ENCODE data around the gene CAMP.

The CAMP gene

DNA sequence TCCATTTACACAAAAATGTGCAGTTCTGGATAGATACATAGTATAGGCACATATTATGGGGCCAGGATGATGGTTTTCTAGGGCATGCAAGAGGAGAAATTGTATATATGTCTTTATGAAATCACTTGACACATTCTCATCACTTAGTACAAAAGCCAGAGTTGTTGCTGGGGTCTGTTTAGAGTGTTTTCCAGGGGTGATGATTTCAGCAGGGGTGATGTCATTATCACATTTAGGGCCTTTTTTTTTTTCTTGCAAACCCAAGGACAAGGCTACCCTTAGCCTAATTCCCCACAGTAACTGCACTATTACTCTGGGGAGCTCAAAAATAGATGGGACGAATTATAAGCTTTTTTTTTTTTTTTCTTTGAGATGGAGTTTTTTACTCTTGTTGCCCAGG, 21.2 kb downstream of the CAMP start:
- Histone ChIP-seq H3K4me3 (ENCODE audit: low read length, poor library complexity, severe bottlenecking) (no peak overlapping the region), H3F3A (ENCODE audit: low read depth) (no peaks in the 10 kb centered on the region), H3K9me2 (replicated peaks; ENCODE audit: low read depth, low read length) (no peaks in the 10 kb centered on the region), H4K20me1 (ENCODE audit: insufficient read depth, low read length, poor library complexity, severe bottlenecking) (peaks cover 4% of the 10 kb centered on the region), H3K27me3 (ENCODE audit: insufficient read depth, low read length, poor library complexity, severe bottlenecking) (no peaks in the 10 kb centered on the region), H2AFZ (ENCODE audit: low read length) (no peak overlapping the region), H3K9me3 (ENCODE audit: insufficient read depth, low read depth, low read length) (no peaks in the 10 kb centered on the region), H3K36me3 (ENCODE audit: insufficient read depth, low read length) (no peaks in the 10 kb centered on the region), H3K9ac (ENCODE audit: low read depth, low read length, poor library complexity, severe bottlenecking) (no peak overlapping the region), H3K4me2 (ENCODE audit: low read depth, low read length, poor library complexity, severe bottlenecking) (no peak overlapping the region), H3K4me1 (ENCODE audit: insufficient read depth, low read length, poor library complexity, severe bottlenecking) (peaks cover 37% of the 10 kb centered on the region), H3K79me2 (ENCODE audit: insufficient read depth, low read length) (peaks cover 12% of the 10 kb centered on the region)
- TF ChIP-seq EZH2phosphoT487 (IDR thresholded peaks at IDR 0.05; ENCODE audit: borderline replicate concordance) (no peak), CTCF (conservative IDR thresholded peaks at IDR 0.05; ENCODE audit: low read length) (no peak)

DNA sequence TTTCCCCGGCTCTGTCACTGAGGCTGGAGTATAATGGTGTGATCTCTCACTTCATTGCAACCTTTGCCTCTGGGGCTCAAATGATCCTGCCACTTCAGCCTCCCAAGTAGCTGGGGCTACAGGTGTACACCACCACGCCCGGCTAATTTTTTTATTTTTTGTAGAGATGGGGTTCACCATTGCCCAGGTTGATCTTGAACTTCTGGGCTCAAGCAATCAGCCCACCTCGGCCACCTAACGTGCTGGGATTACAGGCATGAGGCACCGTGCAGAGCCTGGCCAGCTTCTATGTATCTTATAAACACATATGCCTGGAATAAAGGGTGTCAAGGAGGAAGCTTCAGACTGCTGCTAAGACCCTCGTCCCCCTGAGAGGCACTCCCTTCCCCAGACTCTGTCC, 21.8 kb downstream of the CAMP start:
- Histone ChIP-seq H3K4me2 (ENCODE audit: low read depth, low read length, poor library complexity, severe bottlenecking) (no peak overlapping the region), H2AFZ (ENCODE audit: low read length) (no peak overlapping the region), H3K36me3 (ENCODE audit: insufficient read depth, low read length) (no peaks in the 10 kb centered on the region), H4K20me1 (ENCODE audit: insufficient read depth, low read length, poor library complexity, severe bottlenecking) (peaks cover 4% of the 10 kb centered on the region), H3K4me3 (ENCODE audit: low read length, poor library complexity, severe bottlenecking) (no peak overlapping the region), H3K9ac (ENCODE audit: low read depth, low read length, poor library complexity, severe bottlenecking) (no peak overlapping the region), H3K79me2 (ENCODE audit: insufficient read depth, low read length) (peaks cover 12% of the 10 kb centered on the region), H3F3A (ENCODE audit: low read depth) (no peaks in the 10 kb centered on the region), H3K4me1 (ENCODE audit: insufficient read depth, low read length, poor library complexity, severe bottlenecking) (peaks cover 37% of the 10 kb centered on the region), H3K9me3 (ENCODE audit: insufficient read depth, low read depth, low read length) (no peaks in the 10 kb centered on the region), H3K27me3 (ENCODE audit: insufficient read depth, low read length, poor library complexity, severe bottlenecking) (no peaks in the 10 kb centered on the region), H3K9me2 (replicated peaks; ENCODE audit: low read depth, low read length) (no peaks in the 10 kb centered on the region)
- TF ChIP-seq EZH2phosphoT487 (IDR thresholded peaks at IDR 0.05; ENCODE audit: borderline replicate concordance) (no peak), CTCF (conservative IDR thresholded peaks at IDR 0.05; ENCODE audit: low read length) (no peak)

DNA sequence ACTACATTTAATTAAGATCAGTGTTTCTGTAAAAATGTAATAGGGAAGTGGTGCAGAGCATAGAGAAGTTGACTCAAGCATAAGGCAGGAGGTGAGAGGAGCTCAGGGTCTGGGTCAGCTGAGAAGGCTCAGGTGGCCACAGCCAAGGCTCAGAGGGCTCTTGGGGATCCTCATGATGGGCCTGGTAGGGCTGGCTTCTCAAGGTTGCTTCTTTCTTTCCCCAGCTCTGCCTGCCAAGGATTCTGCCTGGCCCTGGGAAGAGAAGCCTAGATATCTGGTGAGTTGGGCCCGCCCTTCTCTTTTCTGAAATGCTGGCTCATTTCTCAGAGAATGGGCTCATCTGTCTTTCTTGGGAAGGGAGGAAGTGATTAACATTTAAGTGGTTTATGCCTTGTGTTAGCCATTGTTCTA, 24.1 kb downstream of the CAMP start:
- H3K36me3 ChIP-seq (ENCODE audit: insufficient read depth, low read length): no peaks in the 10 kb centered on the region
- no peaks in the 10 kb centered on the region for H3K9me3 ChIP-seq (ENCODE audit: insufficient read depth, low read depth, low read length)
- no peak for TF ChIP-seq CTCF (conservative IDR thresholded peaks at IDR 0.05; ENCODE audit: low read length)
- TF ChIP-seq EZH2phosphoT487 (IDR thresholded peaks at IDR 0.05; ENCODE audit: borderline replicate concordance): no peak
- H3K9ac ChIP-seq (ENCODE audit: low read depth, low read length, poor library complexity, severe bottlenecking): peak overlapping the region; percentile 40
- peak overlapping the region; percentile 8 for H3K4me2 ChIP-seq (ENCODE audit: low read depth, low read length, poor library complexity, severe bottlenecking)
- H3K4me1 ChIP-seq (ENCODE audit: insufficient read depth, low read length, poor library complexity, severe bottlenecking): peaks cover 24% of the 10 kb centered on the region
- peaks cover 2% of the 10 kb centered on the region; the same call in 1 of the 2 replicates for H3K79me2 ChIP-seq (ENCODE audit: insufficient read depth, low read length)
- no peak overlapping the region for H2AFZ ChIP-seq (ENCODE audit: low read length)
- no peaks in the 10 kb centered on the region for H3F3A ChIP-seq (ENCODE audit: low read depth)
- peaks cover 4% of the 10 kb centered on the region for H4K20me1 ChIP-seq (ENCODE audit: insufficient read depth, low read length, poor library complexity, severe bottlenecking)
- H3K9me2 ChIP-seq (replicated peaks; ENCODE audit: low read depth, low read length): no peaks in the 10 kb centered on the region
- H3K27me3 ChIP-seq (ENCODE audit: insufficient read depth, low read length, poor library complexity, severe bottlenecking): no peaks in the 10 kb centered on the region
- no peak overlapping the region for H3K4me3 ChIP-seq (ENCODE audit: low read length, poor library complexity, severe bottlenecking)
